Activated CD8-positive, alpha-beta memory T cell treated with anti-CD3 and anti-CD28 coated beads, Interleukin-2, amount 10 ng/mL, durations not matched to agents 7 days and 5 days (primary cell): ENCODE results near the gene PRXL2A. TPM values are rescaled to one million over a fixed set of nuclear protein-coding genes. Genes with fewer than 3 reads are reported as not detected.
"Not testable (repeated sequence)": the region's sequence is repeated elsewhere in the genome, so short reads cannot be mapped to it uniquely, and the experiment has no call there.

Experiments used
- ATAC-seq: fragments of 150-1000 bp; cut with Tn5 transposase; one replicate; pipeline ENCODE4 v1.10.0; 2021; ENCODE audit warnings: moderate library complexity
- CTCF ChIA-PET: fragments of 350-600 bp; sonication (Branson Sonifier 250); formaldehyde crosslinking; loops from one replicate; lab custom pipeline; 2021; ENCODE audit warnings: antibody characterized with exemption; lab: Charles Lee
- DNase-seq: peaks from one replicate; pipeline ENCODE4 v3.0.0-alpha.2; 2020
- H3K27ac Mint-ChIP-seq: one replicate; pipeline ENCODE4 v1.8.0; 2021; ENCODE audit warnings: mild to moderate bottlenecking, mixed read lengths
- H3K27me3 Mint-ChIP-seq: one replicate; pipeline ENCODE4 v1.8.0; 2021; ENCODE audit warnings: mixed read lengths
- H3K36me3 Mint-ChIP-seq: one replicate; pipeline ENCODE4 v1.8.0; 2021; ENCODE audit warnings: mild to moderate bottlenecking, mixed read lengths
- H3K4me1 Mint-ChIP-seq: one replicate; pipeline ENCODE4 v1.8.0; 2021; ENCODE audit warnings: mixed read lengths
- H3K4me3 Mint-ChIP-seq: one replicate; pipeline ENCODE4 v1.8.0; 2021; ENCODE audit warnings: mild to moderate bottlenecking, moderate library complexity, mixed read lengths
- H3K9me3 Mint-ChIP-seq: one replicate; pipeline ENCODE4 v1.8.0; 2022; ENCODE audit warnings: low read depth, mixed read lengths
- total RNA-seq, 2 experiments: library from RNA; stranded (reverse); gene quantifications; one replicate each; pipeline ENCODE4 v1.2.3, GENCODE V29; 2021

The PRXL2A gene
- total RNA-seq, 2 experiments from 2014 or later = 8.1 to 12.2 TPM

DNA sequence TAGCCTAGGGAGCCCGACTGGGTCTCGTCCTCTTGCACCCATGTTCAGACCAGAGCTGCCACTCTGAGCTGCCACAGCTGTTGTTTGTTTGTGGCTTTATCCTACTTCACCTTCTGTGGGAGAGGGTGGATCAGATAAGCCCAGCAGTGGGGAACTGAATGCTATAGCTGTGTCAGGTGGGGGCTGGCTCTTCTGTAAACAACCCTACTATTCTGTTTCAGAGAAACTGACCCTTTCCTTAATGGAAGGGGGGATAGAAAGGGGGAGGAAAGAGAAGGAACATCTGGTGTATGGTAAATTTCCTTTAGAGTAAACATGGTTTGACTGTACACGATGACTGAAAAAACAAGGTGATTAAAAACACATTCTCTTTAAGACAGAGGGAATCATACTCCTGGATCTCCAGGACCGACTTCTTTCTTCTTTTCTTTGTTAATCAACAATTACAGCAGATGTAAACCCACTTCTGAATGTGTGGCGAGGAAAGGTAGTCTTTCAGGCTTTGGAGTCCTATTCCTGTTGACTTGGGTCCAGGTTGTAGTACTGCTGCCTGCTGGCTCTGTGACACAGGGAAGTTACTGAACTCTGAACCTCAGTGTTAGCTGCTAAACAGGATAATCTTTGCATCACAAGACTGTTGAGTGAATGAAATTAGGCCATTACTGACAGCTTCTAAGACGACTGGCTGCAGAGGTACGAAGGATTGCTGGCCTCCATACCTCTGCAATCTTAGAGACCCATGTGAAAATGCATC lies 6.0 kb downstream of the PRXL2A start:
- H3K27ac Mint-ChIP-seq = no peak overlapping the region
- CTCF ChIA-PET = no interaction called here

GRCh38 chr10:80415734-80416478 lies 7.6 kb downstream of the PRXL2A start:
- Mint-ChIP-seq H3K36me3 (no peaks in the 10 kb centered on the region), H3K27me3 (no peaks in the 10 kb centered on the region), H3K4me1 (peaks cover 5% of the 10 kb centered on the region), H3K4me3 (no peak overlapping the region), H3K9me3 (no peaks in the 10 kb centered on the region), H3K27ac (no peak overlapping the region)
- DNase-seq (no peak), ATAC-seq (no peak)
- CTCF ChIA-PET = interaction anchor here (0.6 kb wide), 1 partner anchor 42 kb away, joined by 3 read pairs; no protein-coding TSS in a partner anchor

More for the DNA sequence above, 6.0 kb downstream of the PRXL2A start:
- peaks cover 5% of the 10 kb centered on the region for H3K4me1 Mint-ChIP-seq
- no peak overlapping the region for H3K4me3 Mint-ChIP-seq
- H3K9me3 Mint-ChIP-seq = no peaks in the 10 kb centered on the region
- ATAC-seq (no peak), DNase-seq (no peak)
- no peaks in the 10 kb centered on the region for H3K36me3 Mint-ChIP-seq
- no peaks in the 10 kb centered on the region for H3K27me3 Mint-ChIP-seq

DNA sequence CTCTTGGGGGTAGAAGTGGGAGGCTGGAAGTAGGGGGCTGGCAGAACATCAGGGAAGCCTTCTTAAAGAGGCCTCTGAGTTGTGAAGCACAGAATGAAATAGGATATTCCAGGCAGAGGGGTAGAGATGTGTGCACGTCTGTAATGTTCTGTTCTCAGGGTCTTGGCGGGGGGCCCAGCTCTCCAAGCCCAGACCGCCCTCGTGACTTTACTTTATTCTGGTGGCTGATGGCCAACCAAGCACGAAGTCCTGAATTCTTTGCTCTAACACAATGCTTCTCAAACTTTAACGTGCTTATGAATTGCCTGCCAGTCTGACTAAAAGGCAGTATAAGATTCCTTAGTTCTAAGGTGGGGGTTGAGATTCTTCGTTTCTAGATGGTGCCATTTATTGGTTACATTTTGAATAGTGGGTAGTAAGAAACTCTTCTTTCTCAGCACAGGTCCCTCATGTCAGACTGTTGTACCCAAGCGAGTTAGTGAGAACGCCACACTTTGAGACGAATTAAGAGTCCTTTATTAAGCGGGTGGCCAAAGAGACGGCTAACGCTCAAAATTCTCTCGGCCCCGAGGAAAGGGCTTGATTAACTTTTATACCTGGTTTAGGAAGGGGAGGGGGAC lies 8.2 kb downstream of the PRXL2A start:
- peaks cover 5% of the 10 kb centered on the region for H3K4me1 Mint-ChIP-seq
- ATAC-seq = no peak

GRCh38 chr10:80417256-80417655 lies 8.9 kb downstream of the PRXL2A start:
- H3K27ac Mint-ChIP-seq, DNase-seq: not testable (repeated sequence)

More for the DNA sequence above, 8.2 kb downstream of the PRXL2A start:
- CTCF ChIA-PET = interaction anchor here (0.6 kb wide), 1 partner anchor 42 kb away, joined by 3 read pairs; no protein-coding TSS in a partner anchor
- DNase-seq = no peak
- Mint-ChIP-seq H3K4me3 (no peak overlapping the region), H3K27ac (no peak overlapping the region), H3K9me3 (no peaks in the 10 kb centered on the region), H3K27me3 (no peaks in the 10 kb centered on the region), H3K36me3 (no peaks in the 10 kb centered on the region)

DNA sequence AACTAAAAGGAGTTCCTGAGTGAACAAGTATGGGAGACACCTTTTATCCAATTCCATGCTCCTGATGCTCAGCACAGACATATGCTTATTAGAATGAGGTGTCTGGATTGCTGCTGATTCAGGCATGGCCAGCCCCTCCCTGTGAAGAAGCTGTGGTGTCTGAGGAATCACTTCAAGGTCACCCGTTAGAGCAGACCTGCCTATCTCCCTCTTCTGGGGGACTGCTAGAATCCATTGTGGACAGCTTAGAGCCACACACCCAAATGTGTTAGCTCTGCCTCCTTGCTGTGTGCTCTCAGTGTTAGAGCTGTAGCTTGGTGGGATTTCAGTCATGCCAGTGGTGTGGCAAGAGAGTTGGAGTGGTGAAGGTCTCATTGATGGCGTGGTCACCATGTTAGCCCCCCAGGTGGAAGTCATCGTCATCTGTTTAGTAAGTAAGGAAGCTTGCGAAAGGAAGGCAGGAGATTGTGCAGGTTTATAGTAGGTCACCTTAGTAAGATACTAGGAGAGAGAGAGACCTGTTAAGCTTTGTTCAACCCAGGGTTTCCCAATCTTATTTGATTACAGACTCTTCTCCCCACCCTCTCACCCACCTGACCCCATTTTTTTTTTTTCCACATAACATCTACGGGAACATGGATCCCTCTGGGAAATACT lies 12.8 kb downstream of the PRXL2A start:
- Mint-ChIP-seq H3K4me3 (no peak overlapping the region), H3K9me3 (no peaks in the 10 kb centered on the region), H3K36me3 (no peaks in the 10 kb centered on the region), H3K4me1 (no peaks in the 10 kb centered on the region), H3K27me3 (no peaks in the 10 kb centered on the region), H3K27ac (no peak overlapping the region)
- no peak for DNase-seq
- no peak for ATAC-seq
- CTCF ChIA-PET = interaction anchor here (0.8 to 1.3 kb wide), 4 partner anchors 17 to 27 kb away, joined by 3 to 6 read pairs (median 4); no protein-coding TSS in a partner anchor

More at GRCh38 chr10:80417256-80417655, 8.9 kb downstream of the PRXL2A start:
- ATAC-seq, H3K27me3 Mint-ChIP-seq, H3K4me1 Mint-ChIP-seq, CTCF ChIA-PET, H3K9me3 Mint-ChIP-seq, H3K36me3 Mint-ChIP-seq, H3K4me3 Mint-ChIP-seq: not testable (repeated sequence)

DNA sequence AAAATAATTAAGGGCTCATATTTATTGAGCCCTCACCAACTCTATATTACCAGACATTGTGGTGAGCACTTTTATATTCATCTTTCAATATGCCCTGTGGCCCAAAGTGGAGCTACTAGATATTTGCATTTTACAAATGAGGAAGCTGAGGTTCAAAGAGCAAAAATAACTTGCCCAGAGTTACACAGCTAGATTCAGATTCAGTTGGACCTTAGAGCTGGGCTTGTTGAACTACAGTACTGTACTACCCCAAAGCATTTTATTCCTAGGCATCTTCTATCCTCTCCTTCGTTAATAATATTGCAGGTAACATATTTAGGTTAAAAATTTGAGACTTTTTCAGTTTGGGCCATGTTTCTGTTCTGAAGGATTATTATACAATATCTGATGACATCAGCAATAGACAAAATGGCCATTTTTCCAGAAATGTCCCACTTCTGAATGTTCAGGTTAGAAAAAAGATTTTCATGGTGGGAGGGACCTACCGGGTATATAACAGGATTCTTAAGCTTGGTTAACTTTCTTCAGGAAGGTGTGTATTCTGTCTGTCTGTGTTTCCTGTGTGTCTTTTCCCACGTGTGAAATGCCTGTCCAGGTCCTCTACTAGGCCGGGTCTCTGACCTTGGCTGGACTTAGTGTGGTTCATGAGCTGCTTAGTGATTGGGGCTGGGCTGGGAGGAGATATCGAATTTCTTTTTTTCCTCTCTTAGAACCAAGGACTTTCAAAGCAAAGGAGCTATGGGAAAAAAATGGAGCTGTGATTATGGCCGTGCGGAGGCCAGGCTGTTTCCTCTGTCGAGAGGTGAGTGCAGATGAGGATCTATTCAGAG lies 13.6 kb downstream of the PRXL2A start:
- H3K27ac Mint-ChIP-seq = no peak overlapping the region
- H3K4me3 Mint-ChIP-seq = no peak overlapping the region
- H3K9me3 Mint-ChIP-seq = no peaks in the 10 kb centered on the region
- no peaks in the 10 kb centered on the region for H3K36me3 Mint-ChIP-seq
- DNase-seq = no peak
- H3K27me3 Mint-ChIP-seq = no peaks in the 10 kb centered on the region
- CTCF ChIA-PET = interaction anchor here (0.8 to 1.3 kb wide), 3 partner anchors 20 to 28 kb away, joined by 3 to 6 read pairs (median 4); no protein-coding TSS in a partner anchor
- no peak for ATAC-seq
- no peaks in the 10 kb centered on the region for H3K4me1 Mint-ChIP-seq

GRCh38 chr10:80425901-80426300 lies 17.6 kb downstream of the PRXL2A start:
- no peak overlapping the region for H3K4me3 Mint-ChIP-seq
- no peaks in the 10 kb centered on the region for H3K36me3 Mint-ChIP-seq
- H3K27me3 Mint-ChIP-seq = no peaks in the 10 kb centered on the region

GRCh38 chr10:80427541-80427940 lies 19.2 kb downstream of the PRXL2A start:
- Mint-ChIP-seq H3K4me1 (no peaks in the 10 kb centered on the region), H3K4me3 (no peak overlapping the region), H3K27ac (no peak overlapping the region), H3K9me3 (no peaks in the 10 kb centered on the region), H3K36me3 (peaks cover 2% of the 10 kb centered on the region), H3K27me3 (no peaks in the 10 kb centered on the region)
- ATAC-seq = no peak
- no peak for DNase-seq
- CTCF ChIA-PET = no interaction called here

More at GRCh38 chr10:80425901-80426300, 17.6 kb downstream of the PRXL2A start:
- Mint-ChIP-seq H3K9me3 (no peaks in the 10 kb centered on the region), H3K27ac (no peak overlapping the region), H3K4me1 (no peaks in the 10 kb centered on the region)
- DNase-seq = no peak
- no peak for ATAC-seq
- CTCF ChIA-PET = interaction anchor here (0.7 to 1.5 kb wide), 3 partner anchors 40 to 80 kb away, joined by 3 to 4 read pairs (median 3); no protein-coding TSS in a partner anchor

DNA sequence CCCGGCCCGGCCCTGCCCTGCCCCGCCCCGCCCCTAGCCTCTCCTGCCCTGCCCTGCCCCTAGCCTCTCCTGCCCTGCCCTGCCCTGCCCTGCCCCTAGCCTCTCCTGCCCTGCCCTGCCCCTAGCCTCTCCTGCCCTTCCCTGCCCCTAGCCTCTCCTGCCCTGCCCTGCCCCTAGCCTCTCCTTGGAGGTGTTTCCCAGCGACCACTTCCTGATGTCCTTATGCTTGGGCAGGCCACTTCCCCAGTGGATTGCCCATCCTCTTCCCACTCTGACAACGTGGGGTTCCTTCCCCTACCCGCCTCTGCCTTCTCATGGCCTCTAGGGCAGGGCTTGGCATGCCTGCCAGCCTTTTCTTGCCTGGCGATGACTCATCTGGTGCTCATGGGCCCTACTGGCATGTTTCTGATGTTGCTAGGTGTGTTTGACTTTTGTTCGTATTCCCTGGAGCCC lies 21.2 kb downstream of the PRXL2A start:
- H3K27ac Mint-ChIP-seq = no peak overlapping the region
- H3K27me3 Mint-ChIP-seq = no peaks in the 10 kb centered on the region
- no peak for ATAC-seq
- DNase-seq = no peak
- peaks cover 2% of the 10 kb centered on the region for H3K36me3 Mint-ChIP-seq
- no peaks in the 10 kb centered on the region for H3K4me1 Mint-ChIP-seq
- CTCF ChIA-PET = interaction anchor here (25.8 kb wide), 1 partner anchor 76 kb away, joined by 579 read pairs; no protein-coding TSS in a partner anchor
- H3K9me3 Mint-ChIP-seq = no peaks in the 10 kb centered on the region
- no peak overlapping the region for H3K4me3 Mint-ChIP-seq

DNA sequence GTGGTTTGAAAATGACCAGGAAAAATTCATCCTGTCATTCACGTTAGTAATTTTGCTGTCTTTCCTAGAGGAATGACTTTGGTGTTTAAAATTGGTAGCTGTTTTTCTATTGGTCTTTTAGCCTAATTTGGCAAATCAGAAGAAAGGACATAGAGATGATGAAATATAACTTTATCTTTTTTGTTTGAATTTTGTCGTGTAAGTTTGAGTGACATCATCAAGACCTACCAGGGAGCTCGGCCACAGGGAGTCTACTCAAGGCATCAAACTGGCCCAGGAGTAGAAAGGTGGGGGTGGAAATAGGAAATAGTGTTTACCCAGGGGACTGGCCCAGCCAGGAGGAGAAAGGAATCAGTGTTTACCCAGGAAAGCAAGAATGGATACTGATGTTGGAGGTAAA lies 24.8 kb downstream of the PRXL2A start:
- Mint-ChIP-seq H3K4me1 (no peaks in the 10 kb centered on the region), H3K9me3 (no peaks in the 10 kb centered on the region), H3K27ac (no peak overlapping the region), H3K27me3 (peaks cover 9% of the 10 kb centered on the region), H3K4me3 (no peak overlapping the region), H3K36me3 (peaks cover 2% of the 10 kb centered on the region)
- CTCF ChIA-PET = interaction anchor here (5.7 to 25.8 kb wide), 2 partner anchors 11 to 72 kb away, joined by 23 to 579 read pairs; no protein-coding TSS in a partner anchor
- no peak for DNase-seq
- no peak for ATAC-seq

GRCh38 chr10:80436446-80437098 lies 28.2 kb downstream of the PRXL2A start:
- Mint-ChIP-seq H3K36me3 (peaks cover 2% of the 10 kb centered on the region), H3K27me3 (peaks cover 9% of the 10 kb centered on the region), H3K4me3 (no peak overlapping the region), H3K9me3 (no peaks in the 10 kb centered on the region), H3K4me1 (no peaks in the 10 kb centered on the region), H3K27ac (no peak overlapping the region)
- ATAC-seq (no peak), DNase-seq (no peak)
- CTCF ChIA-PET = interaction anchor here (5.7 to 25.8 kb wide), 2 partner anchors 8 to 69 kb away, joined by 23 to 579 read pairs; no protein-coding TSS in a partner anchor
